ENCODE measurements around the gene C7orf33. TPM values are rescaled to one million over a fixed set of nuclear protein-coding genes. Genes with fewer than 3 reads are reported as not detected.

C7orf33 gene
- total and polyA plus RNA-seq, 9 donors = 0.27 to 1.5 (median 0.41) TPM

GRCh38 chr7:148623586-148624282 is 33.2 kb downstream of the C7orf33 start:
- DNase-seq = peak; percentile 7
- Histone ChIP-seq H3K36me3 (ENCODE audit: control insufficient read depth, insufficient read depth, low read length) (no peaks in the 10 kb centered on the region), H3K4me1 (ENCODE audit: control insufficient read depth, insufficient read depth, low read length) (no peaks in the 10 kb centered on the region), H3K27ac (ENCODE audit: low read length) (peak overlapping the region; percentile 31), H3K9me3 (replicated peaks; ENCODE audit: control insufficient read depth, low read depth, low read length) (no peaks in the 10 kb centered on the region), H3K4me3 (ENCODE audit: low read length) (peak overlapping the region; percentile 9), H3K27me3 (ENCODE audit: control insufficient read depth, insufficient read depth, low read length) (peaks cover 4% of the 10 kb centered on the region)
- 20% methylated on average over 1 of the region's 10 CpGs for WGBS (ENCODE audit: insufficient coverage)

DNA sequence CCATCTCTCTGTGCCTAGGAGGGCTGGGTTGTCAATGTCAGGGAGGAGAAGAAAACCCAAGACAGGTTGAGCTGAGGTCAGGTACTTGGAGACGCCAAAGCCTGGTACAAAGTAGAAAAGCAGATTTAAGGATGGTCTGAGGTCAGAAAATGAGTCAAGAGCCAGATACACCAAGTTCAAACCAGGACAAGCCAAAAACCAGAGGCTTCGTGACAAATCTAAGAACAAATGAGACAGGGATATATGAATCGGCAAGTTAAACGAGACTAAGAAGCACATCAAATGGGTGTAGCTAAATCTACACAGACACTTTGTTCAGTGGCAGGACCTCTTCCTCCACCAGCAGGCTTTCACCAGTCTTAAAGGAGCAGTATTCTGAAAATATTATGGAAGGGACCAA is 34.2 kb downstream of the C7orf33 start:
- peak overlapping the region; percentile 43 for H3K27ac ChIP-seq (ENCODE audit: low read length)
- no peaks in the 10 kb centered on the region for H3K4me1 ChIP-seq (ENCODE audit: control insufficient read depth, insufficient read depth, low read length)
- H3K4me3 ChIP-seq (ENCODE audit: low read length) = peak overlapping the region; percentile 9
- 35% methylated on average over 2 of the region's 4 CpGs for WGBS (ENCODE audit: insufficient coverage)
- peak; percentile 7 for DNase-seq
- peaks cover 4% of the 10 kb centered on the region for H3K27me3 ChIP-seq (ENCODE audit: control insufficient read depth, insufficient read depth, low read length)
- no peaks in the 10 kb centered on the region for H3K9me3 ChIP-seq (replicated peaks; ENCODE audit: control insufficient read depth, low read depth, low read length)
- no peaks in the 10 kb centered on the region for H3K36me3 ChIP-seq (ENCODE audit: control insufficient read depth, insufficient read depth, low read length)

GRCh38 chr7:148625342-148625741 is 34.8 kb downstream of the C7orf33 start:
- DNase-seq = peak; percentile 57

DNA sequence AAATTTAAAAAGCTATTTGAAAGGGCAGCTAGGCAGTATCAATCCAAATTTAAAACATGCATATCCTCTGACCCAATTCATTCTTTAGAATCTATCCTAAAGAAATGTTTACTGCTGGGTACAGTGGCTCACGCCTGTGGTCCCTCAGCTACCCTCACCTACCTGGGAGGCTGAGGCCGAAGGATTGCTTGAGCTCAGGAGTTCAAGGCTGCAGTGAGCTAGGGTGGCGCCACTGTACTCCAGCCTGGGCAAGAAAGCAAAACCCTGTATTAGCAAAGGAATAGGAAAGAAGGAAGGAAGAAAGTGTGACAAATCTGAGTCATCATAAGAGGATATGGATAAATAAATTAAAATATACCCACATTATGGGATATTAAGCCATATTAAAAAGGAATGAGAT is 36.3 kb downstream of the C7orf33 start:
- DNase-seq = no peak
- no peak overlapping the region for H3K27ac ChIP-seq (ENCODE audit: low read length)
- no peak overlapping the region for H3K4me3 ChIP-seq (ENCODE audit: low read length)
- no peaks in the 10 kb centered on the region for H3K27me3 ChIP-seq (ENCODE audit: control insufficient read depth, insufficient read depth, low read length)
- H3K9me3 ChIP-seq (replicated peaks; ENCODE audit: control insufficient read depth, low read depth, low read length) = no peaks in the 10 kb centered on the region
- H3K4me1 ChIP-seq (ENCODE audit: control insufficient read depth, insufficient read depth, low read length) = no peaks in the 10 kb centered on the region
- no peaks in the 10 kb centered on the region for H3K36me3 ChIP-seq (ENCODE audit: control insufficient read depth, insufficient read depth, low read length)
- no CpG with 5 or more reads among the region's 3 CpGs for WGBS (ENCODE audit: insufficient coverage)

More at GRCh38 chr7:148625342-148625741, 34.8 kb downstream of the C7orf33 start:
- Histone ChIP-seq H3K9me3 (replicated peaks; ENCODE audit: control insufficient read depth, low read depth, low read length) (no peaks in the 10 kb centered on the region), H3K4me3 (ENCODE audit: low read length) (peak overlapping the region; percentile 9), H3K27me3 (ENCODE audit: control insufficient read depth, insufficient read depth, low read length) (peaks cover 4% of the 10 kb centered on the region), H3K27ac (ENCODE audit: low read length) (peak overlapping the region; percentile 43), H3K36me3 (ENCODE audit: control insufficient read depth, insufficient read depth, low read length) (no peaks in the 10 kb centered on the region), H3K4me1 (ENCODE audit: control insufficient read depth, insufficient read depth, low read length) (no peaks in the 10 kb centered on the region)
- 20% methylated on average over 1 of the region's 3 CpGs for WGBS (ENCODE audit: insufficient coverage)

GRCh38 chr7:148628011-148628410 is 37.4 kb downstream of the C7orf33 start:
- H3K4me3 ChIP-seq (ENCODE audit: low read length) = no peak overlapping the region
- no peak for DNase-seq
- no peaks in the 10 kb centered on the region for H3K4me1 ChIP-seq (ENCODE audit: control insufficient read depth, insufficient read depth, low read length)
- H3K9me3 ChIP-seq (replicated peaks; ENCODE audit: control insufficient read depth, low read depth, low read length) = no peaks in the 10 kb centered on the region
- H3K27ac ChIP-seq (ENCODE audit: low read length) = no peak overlapping the region
- H3K36me3 ChIP-seq (ENCODE audit: control insufficient read depth, insufficient read depth, low read length) = no peaks in the 10 kb centered on the region
- H3K27me3 ChIP-seq (ENCODE audit: control insufficient read depth, insufficient read depth, low read length) = no peaks in the 10 kb centered on the region
- 38% methylated on average over 2 of the region's 7 CpGs for WGBS (ENCODE audit: insufficient coverage)

DNA sequence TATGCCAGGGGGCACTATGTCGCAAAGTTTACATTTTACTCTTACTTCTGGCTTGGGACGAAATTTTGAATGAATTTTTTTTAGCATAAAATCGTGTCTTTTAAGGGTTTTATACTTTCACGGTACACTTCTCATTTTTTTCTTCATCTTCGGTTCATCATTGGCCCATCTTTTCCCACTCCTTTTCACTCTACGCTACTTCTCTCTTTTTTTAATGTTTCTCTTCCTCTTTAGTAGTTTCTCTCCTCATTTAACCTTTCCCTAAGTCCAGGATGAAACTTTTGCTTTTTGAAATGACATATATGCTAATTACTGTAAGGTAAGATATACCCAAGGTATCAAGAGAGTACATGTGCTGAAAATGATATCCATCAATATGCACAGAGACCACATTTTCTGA is 39.5 kb downstream of the C7orf33 start:
- 82% methylated on average over 4 of the region's 6 CpGs for WGBS (ENCODE audit: insufficient coverage)
- Histone ChIP-seq H3K27me3 (ENCODE audit: control insufficient read depth, insufficient read depth, low read length) (no peaks in the 10 kb centered on the region), H3K9me3 (replicated peaks; ENCODE audit: control insufficient read depth, low read depth, low read length) (no peaks in the 10 kb centered on the region), H3K4me3 (ENCODE audit: low read length) (no peak overlapping the region), H3K4me1 (ENCODE audit: control insufficient read depth, insufficient read depth, low read length) (no peaks in the 10 kb centered on the region), H3K36me3 (ENCODE audit: control insufficient read depth, insufficient read depth, low read length) (no peaks in the 10 kb centered on the region), H3K27ac (ENCODE audit: low read length) (no peak overlapping the region)
- no peak for DNase-seq

GRCh38 chr7:148633761-148634160 is 43.2 kb downstream of the C7orf33 start:
- H3K4me3 ChIP-seq (ENCODE audit: low read length) = no peak overlapping the region
- H3K4me1 ChIP-seq (ENCODE audit: control insufficient read depth, insufficient read depth, low read length) = no peaks in the 10 kb centered on the region
- no peaks in the 10 kb centered on the region for H3K27me3 ChIP-seq (ENCODE audit: control insufficient read depth, insufficient read depth, low read length)
- H3K9me3 ChIP-seq (replicated peaks; ENCODE audit: control insufficient read depth, low read depth, low read length) = no peaks in the 10 kb centered on the region
- DNase-seq = no peak
- H3K27ac ChIP-seq (ENCODE audit: low read length) = no peak overlapping the region
- no peaks in the 10 kb centered on the region for H3K36me3 ChIP-seq (ENCODE audit: control insufficient read depth, insufficient read depth, low read length)
- 92% methylated on average over 2 of the region's 6 CpGs for WGBS (ENCODE audit: insufficient coverage)

DNA sequence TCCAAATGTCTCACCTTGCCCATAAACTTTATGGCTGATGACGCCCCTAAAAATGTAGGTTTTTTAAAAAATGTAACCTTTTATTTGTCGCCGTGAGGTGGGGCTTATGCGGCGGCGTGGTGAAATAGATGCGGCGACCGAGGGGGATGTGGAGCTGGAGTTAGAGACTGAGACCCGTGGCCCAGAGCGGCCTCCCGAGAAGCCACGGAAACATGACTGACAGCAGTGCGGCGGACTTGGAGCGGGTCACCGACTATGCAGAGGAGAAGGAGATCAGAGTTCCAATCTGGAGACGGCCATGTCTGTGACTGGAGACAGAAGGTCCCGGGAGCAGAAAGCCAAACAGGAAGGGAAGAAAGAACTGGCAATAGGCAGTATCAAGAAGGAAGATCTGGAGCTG is 46.5 kb downstream of the C7orf33 start:
- H3K36me3 ChIP-seq (ENCODE audit: control insufficient read depth, insufficient read depth, low read length) = no peaks in the 10 kb centered on the region
- no peak overlapping the region for H3K4me3 ChIP-seq (ENCODE audit: low read length)
- H3K27ac ChIP-seq (ENCODE audit: low read length) = no peak overlapping the region
- WGBS (ENCODE audit: insufficient coverage) = 97% methylated on average over 18 of the region's 19 CpGs
- no peaks in the 10 kb centered on the region for H3K4me1 ChIP-seq (ENCODE audit: control insufficient read depth, insufficient read depth, low read length)
- H3K9me3 ChIP-seq (replicated peaks; ENCODE audit: control insufficient read depth, low read depth, low read length) = no peaks in the 10 kb centered on the region
- DNase-seq = no peak
- H3K27me3 ChIP-seq (ENCODE audit: control insufficient read depth, insufficient read depth, low read length) = no peaks in the 10 kb centered on the region

DNA sequence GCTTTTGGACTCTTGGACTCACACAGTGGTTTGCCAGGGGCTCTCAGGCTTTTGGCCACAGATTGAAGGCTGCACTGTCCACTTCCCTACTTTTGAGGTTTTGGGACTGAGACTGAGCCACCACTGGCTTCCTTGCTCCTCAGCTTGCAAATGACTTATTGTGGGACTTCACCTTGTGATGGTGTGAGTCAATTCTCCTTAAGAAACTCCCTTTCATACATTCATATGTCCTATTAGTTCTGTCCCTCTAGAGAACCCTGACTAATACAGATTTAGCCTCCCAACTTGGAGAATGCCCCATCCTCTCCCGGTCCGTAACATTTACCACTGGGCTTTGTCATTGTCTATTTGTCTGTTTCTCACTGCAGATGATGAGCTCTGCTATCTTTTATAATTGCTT is 55.3 kb downstream of the C7orf33 start:
- DNase-seq = no peak
- H3K4me1 ChIP-seq (ENCODE audit: control insufficient read depth, insufficient read depth, low read length) = no peaks in the 10 kb centered on the region
- no peaks in the 10 kb centered on the region for H3K36me3 ChIP-seq (ENCODE audit: control insufficient read depth, insufficient read depth, low read length)
- no peaks in the 10 kb centered on the region for H3K9me3 ChIP-seq (replicated peaks; ENCODE audit: control insufficient read depth, low read depth, low read length)
- no peak overlapping the region for H3K27ac ChIP-seq (ENCODE audit: low read length)
- 100% methylated on average over 2 of the region's 2 CpGs for WGBS (ENCODE audit: insufficient coverage)
- H3K27me3 ChIP-seq (ENCODE audit: control insufficient read depth, insufficient read depth, low read length) = no peaks in the 10 kb centered on the region
- H3K4me3 ChIP-seq (ENCODE audit: low read length) = no peak overlapping the region

DNA sequence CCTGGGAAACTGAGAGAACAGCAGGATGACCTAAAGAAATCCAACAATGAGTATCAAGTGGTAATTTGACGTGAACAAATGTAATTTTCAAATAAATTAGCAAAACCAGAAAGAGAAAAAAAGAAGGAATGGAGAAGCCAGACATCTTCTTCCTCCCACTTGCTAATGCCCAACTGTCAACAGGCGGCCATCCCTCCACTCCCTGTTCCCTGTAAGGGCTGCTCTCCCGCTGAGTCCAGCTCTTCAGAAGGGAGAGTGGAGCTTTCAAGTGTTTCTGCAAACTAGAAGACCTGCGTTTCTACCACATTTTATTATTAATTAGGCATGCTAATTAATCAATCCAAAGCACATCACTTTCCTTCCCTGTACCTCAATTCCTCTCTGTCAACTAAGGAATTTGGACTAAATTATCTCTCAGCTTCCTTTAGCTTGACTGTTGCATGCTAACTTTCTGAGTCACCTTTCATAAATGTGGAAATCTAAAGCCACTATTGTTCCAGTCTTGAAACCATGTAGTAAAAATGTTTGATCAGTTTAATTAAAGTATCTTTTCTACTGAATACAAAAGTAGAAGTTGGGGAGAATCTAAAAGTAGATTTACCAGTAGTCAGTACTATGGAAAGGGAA is 59.8 kb downstream of the C7orf33 start:
- WGBS (ENCODE audit: insufficient coverage) = 71% methylated on average over 1 of the region's 4 CpGs
- no peak for DNase-seq
- no peaks in the 10 kb centered on the region for H3K4me1 ChIP-seq (ENCODE audit: control insufficient read depth, insufficient read depth, low read length)
- H3K27me3 ChIP-seq (ENCODE audit: control insufficient read depth, insufficient read depth, low read length) = no peaks in the 10 kb centered on the region
- no peak overlapping the region for H3K27ac ChIP-seq (ENCODE audit: low read length)
- no peaks in the 10 kb centered on the region for H3K36me3 ChIP-seq (ENCODE audit: control insufficient read depth, insufficient read depth, low read length)
- H3K9me3 ChIP-seq (replicated peaks; ENCODE audit: control insufficient read depth, low read depth, low read length) = no peaks in the 10 kb centered on the region
- no peak overlapping the region for H3K4me3 ChIP-seq (ENCODE audit: low read length)

All from muscle of leg (tissue), 11 donors.